SU-DHL-6 (cell line): ENCODE data around the gene DLG4.

ENCODE experiments used
- EZH2phosphoT487 ChIP-seq: fragments of 200-600 bp; sonication (generic), shearing (Covaris generic); conservative IDR thresholded peaks from 2 replicates; pipeline ENCODE4 v1.6.1; 2018; ENCODE audit warnings: mild to moderate bottlenecking, antibody characterized with exemption, low read length, moderate library complexity, mixed read lengths
- TF ChIP-seq, protein P1 (sequence below): fragments of 200-600 bp; sonication (generic); IDR thresholded peaks from one replicate; pipeline ENCODE4 v1.5.1; 2017; ENCODE audit warnings: antibody characterized with exemption, mild to moderate bottlenecking, low read length, moderate library complexity; ENCODE audit not compliant: insufficient read depth, poor library complexity, severe bottlenecking

DNA sequence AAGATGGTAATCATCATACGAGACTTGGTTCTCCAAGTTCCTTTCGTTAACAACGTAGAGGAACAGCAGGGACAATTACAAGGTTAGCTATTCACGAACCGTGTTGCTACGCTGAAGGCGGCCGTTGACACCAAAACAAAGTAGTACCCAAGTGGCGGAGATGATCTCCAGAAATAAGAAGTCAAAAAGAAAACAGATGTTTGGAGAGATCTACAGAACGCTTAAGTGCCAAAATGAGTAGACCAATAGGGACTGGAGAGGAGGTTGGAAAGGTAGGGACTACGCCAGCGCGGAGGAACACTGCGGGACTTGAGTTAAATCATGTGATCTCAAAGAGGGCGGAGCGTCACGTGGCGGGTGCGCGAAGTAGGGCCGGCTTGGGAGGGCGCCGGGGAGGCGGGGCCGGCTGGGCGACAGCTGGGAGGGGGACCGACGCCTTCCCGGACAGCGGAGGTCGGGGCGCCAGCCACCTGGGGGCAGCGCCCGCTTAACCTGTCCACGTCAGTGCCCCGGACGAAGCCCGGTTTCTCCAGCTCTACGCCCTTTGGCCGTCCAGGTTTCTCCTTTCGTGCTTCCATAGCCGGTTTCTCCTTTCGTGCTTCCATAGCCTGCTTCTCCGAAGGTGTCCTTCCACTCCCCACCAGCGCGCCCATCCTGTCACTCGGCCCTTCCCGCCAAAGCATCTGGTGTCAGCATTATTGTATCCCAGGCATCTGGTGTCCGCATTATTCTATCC lies 23.2 kb upstream of the DLG4 start:
- TF ChIP-seq, protein P1, sequence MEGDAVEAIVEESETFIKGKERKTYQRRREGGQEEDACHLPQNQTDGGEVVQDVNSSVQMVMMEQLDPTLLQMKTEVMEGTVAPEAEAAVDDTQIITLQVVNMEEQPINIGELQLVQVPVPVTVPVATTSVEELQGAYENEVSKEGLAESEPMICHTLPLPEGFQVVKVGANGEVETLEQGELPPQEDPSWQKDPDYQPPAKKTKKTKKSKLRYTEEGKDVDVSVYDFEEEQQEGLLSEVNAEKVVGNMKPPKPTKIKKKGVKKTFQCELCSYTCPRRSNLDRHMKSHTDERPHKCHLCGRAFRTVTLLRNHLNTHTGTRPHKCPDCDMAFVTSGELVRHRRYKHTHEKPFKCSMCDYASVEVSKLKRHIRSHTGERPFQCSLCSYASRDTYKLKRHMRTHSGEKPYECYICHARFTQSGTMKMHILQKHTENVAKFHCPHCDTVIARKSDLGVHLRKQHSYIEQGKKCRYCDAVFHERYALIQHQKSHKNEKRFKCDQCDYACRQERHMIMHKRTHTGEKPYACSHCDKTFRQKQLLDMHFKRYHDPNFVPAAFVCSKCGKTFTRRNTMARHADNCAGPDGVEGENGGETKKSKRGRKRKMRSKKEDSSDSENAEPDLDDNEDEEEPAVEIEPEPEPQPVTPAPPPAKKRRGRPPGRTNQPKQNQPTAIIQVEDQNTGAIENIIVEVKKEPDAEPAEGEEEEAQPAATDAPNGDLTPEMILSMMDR, result no peak
- TF ChIP-seq EZH2phosphoT487, result no peak
